Right lobe of liver (tissue), 6 donors: ENCODE results near the gene PRR16. TPM values are rescaled to one million over a fixed set of nuclear protein-coding genes. Genes with fewer than 3 reads are reported as not detected.
"Not testable (repeated sequence)": the region's sequence is repeated elsewhere in the genome, so short reads cannot be mapped to it uniquely, and the experiment has no call there.

Experiments
- ATAC-seq, 4 donors: fragments of 200-7000 bp; cut with Tn5 transposase; one replicate each; pipeline ENCODE4 v1.9.1; 2020; ENCODE audit warnings: mild to moderate bottlenecking in 4 of 4, moderate library complexity in 4 of 4
- DNase-seq, 3 donors: peaks; one replicate each; pipeline ENCODE4 v3.0.0-alpha.2; 2020
- H3K27ac ChIP-seq, 3 donors: fragments of 200-600 bp; one replicate each; pipeline ENCODE4 v1.8.0; 2022
- H3K27me3 ChIP-seq, 2 donors: fragments of 200-600 bp; one replicate each; pipeline ENCODE4 v1.8.0; 2022
- H3K36me3 ChIP-seq, 4 donors: fragments of 200-600 bp; sonication (generic) in 1 of 4; one replicate each; pipeline versions ENCODE4 v1.5.1 to v1.8.0; 2017 to 2022; ENCODE audit warnings: control low read depth in 1 of 4
- H3K4me1 ChIP-seq, 4 donors: fragments of 200-600 bp; sonication (generic) in 1 of 4; one replicate each; pipeline versions ENCODE4 v1.5.1 to v1.8.0; 2017 to 2022; ENCODE audit warnings: control low read depth in 1 of 4
- H3K4me3 ChIP-seq, 3 donors: fragments of 200-600 bp; one replicate each; pipeline ENCODE4 v1.8.0; 2022
- H3K9me3 ChIP-seq, 4 donors: fragments of 200-600 bp; sonication (generic) in 1 of 4; one replicate each; pipeline versions ENCODE4 v1.5.1 to v1.8.0; 2017 to 2022; ENCODE audit warnings: control low read depth in 1 of 4
- CTCF ChIP-seq, 4 donors: fragments of 200-600 bp in 3 of 4; fragments of 450-650 bp in 1 of 4; IDR thresholded peaks; one replicate each; pipeline versions ENCODE4 v1.5.1 to v1.8.0; 2016 to 2022; ENCODE audit warnings: antibody characterized with exemption in 4 of 4, mild to moderate bottlenecking in 2 of 4
- POLR2A ChIP-seq: fragments of 450-650 bp; IDR thresholded peaks from one replicate; pipeline ENCODE4 v1.6.1; 2017; ENCODE audit warnings: antibody characterized with exemption, mild to moderate bottlenecking
- WGBS: methylation state at CpG from one replicate; pipeline ENCODE4 v1.1.6; 2018; ENCODE audit warnings: low coverage, low lambda C conversion rate; ENCODE audit not compliant: insufficient coverage; ENCODE audit errors: missing lambda C conversion rate; 5-methylcytosine and 5-hydroxymethylcytosine counted together
- intact Hi-C, 2 donors: fragments of 100-400 bp; cut with DNase I; formaldehyde crosslinking; loops; one replicate each; pipeline versions ENCODE4 v1.11.2 to v1.14.1; 2022
- total RNA-seq, 6 experiments: library from RNA; depleted of rRNA in 2 of 6; stranded (reverse); fragments of >200 nt in 2 of 6; fragmentation: NEBNext Ultra II Directional in 3 of 6; extraction: Animal tissue kit (Norgen Biotek cat#: 25700) in 3 of 6; gene quantifications; one replicate each; pipeline versions ENCODE4 v1.1.0 to v1.2.4, GENCODE V29; 2016 to 2023
- donor health status: DM: no; HTN: yes; CAD: no.
- donor health status: DM: no; HTN: no; CAD: no.
- donor health status: DM: no; HTN: no; CAD: no.
- donor health status: DM: no; HTN: yes; CAD: no.
- donor health status: DM: no; HTN: yes; CAD: no.

PRR16 gene
- total RNA-seq, 6 experiments from 2014 or later = 0.16 to 1.2 (median 0.39) TPM; not detected in 1

DNA sequence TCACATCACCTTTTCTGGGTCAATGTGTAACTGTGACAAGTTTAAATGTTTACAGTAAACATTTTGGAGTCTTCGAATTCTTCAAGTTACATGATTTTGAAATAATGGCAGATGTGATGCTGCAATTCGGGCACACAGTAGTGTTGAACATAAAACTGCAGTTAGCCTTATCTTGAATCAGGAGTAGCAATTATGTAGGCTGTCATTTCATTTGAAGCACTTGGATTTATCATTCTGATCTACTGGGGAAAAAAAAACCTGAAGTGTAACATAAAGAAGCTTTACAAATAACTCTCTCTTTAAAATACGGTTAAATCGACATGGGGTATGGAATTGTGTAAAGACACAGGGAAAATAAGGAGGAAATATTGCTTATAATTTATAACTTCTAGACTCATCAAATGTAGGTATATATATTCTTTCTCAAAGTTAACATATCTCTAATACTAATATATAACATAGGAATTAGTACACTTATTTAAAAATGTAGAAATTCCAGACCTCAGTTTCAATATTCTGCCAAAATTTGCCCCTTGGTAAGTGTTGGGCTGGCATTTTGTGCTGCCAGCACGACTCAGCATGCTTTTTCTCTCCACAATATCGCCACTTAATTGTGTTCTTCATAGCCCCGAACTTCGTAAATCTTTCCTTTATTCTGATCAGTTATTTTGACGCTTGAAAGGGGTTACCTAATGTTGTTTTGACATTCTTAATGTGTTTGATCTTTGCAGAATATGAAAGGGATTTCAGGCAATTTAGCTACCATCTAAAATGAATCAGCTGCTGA is 226.7 kb downstream of the PRR16 start:
- H3K4me3 ChIP-seq = no peak overlapping the region
- no peak overlapping the region for H3K27ac ChIP-seq
- H3K27me3 ChIP-seq = no peaks in the 10 kb centered on the region
- H3K9me3 ChIP-seq = no peaks in the 10 kb centered on the region
- WGBS = 54% methylated on average over 9 of the region's 9 CpGs
- DNase-seq (no peak), ATAC-seq (no peak)
- no peaks in the 10 kb centered on the region for H3K4me1 ChIP-seq
- TF ChIP-seq POLR2A (no peak), CTCF (IDR thresholded peaks at IDR 0.05) (no peak)
- H3K36me3 ChIP-seq = no peaks in the 10 kb centered on the region
- intact Hi-C loops = no loop called here

- intact Hi-C loops = no loop called here
- no peak for ATAC-seq
- Histone ChIP-seq H3K36me3 (no peaks in the 10 kb centered on the region), H3K4me3 (no peak overlapping the region), H3K4me1 (no peaks in the 10 kb centered on the region), H3K27ac (no peak overlapping the region), H3K27me3 (no peaks in the 10 kb centered on the region), H3K9me3 (no peaks in the 10 kb centered on the region)
- TF ChIP-seq POLR2A (no peak), CTCF (IDR thresholded peaks at IDR 0.05) (no peak)
- 46% methylated on average over 2 of the region's 2 CpGs for WGBS
- DNase-seq = no peak
These were observed 228.2 kb downstream of the PRR16 start for GRCh38 chr5:120692325-120692724.

GRCh38 chr5:120695368-120695880 is 231.3 kb downstream of the PRR16 start:
- ATAC-seq = no peak
- intact Hi-C loops = no loop called here
- WGBS = 52% methylated on average over 4 of the region's 4 CpGs

GRCh38 chr5:120697147-120697546 is 233.0 kb downstream of the PRR16 start:
- H3K36me3 ChIP-seq = no peaks in the 10 kb centered on the region
- no peak overlapping the region for H3K27ac ChIP-seq
- ATAC-seq (no peak), DNase-seq (no peak)
- WGBS = 59% methylated on average over 4 of the region's 4 CpGs
- TF ChIP-seq CTCF (IDR thresholded peaks at IDR 0.05) (no peak), POLR2A (no peak)
- no peak overlapping the region for H3K4me3 ChIP-seq
- H3K27me3 ChIP-seq = no peaks in the 10 kb centered on the region
- intact Hi-C loops = no loop called here
- H3K9me3 ChIP-seq = no peaks in the 10 kb centered on the region
- H3K4me1 ChIP-seq = no peaks in the 10 kb centered on the region

More at GRCh38 chr5:120695368-120695880, 231.3 kb downstream of the PRR16 start:
- Histone ChIP-seq H3K9me3 (no peaks in the 10 kb centered on the region), H3K4me3 (no peak overlapping the region), H3K27me3 (no peaks in the 10 kb centered on the region), H3K36me3 (no peaks in the 10 kb centered on the region), H3K4me1 (no peaks in the 10 kb centered on the region), H3K27ac (no peak overlapping the region)
- no peak for DNase-seq
- TF ChIP-seq POLR2A (no peak), CTCF (IDR thresholded peaks at IDR 0.05) (no peak)

GRCh38 chr5:120697670-120698327 is 233.7 kb downstream of the PRR16 start:
- DNase-seq, intact Hi-C loops, ATAC-seq, H3K4me1 ChIP-seq, H3K27ac ChIP-seq, H3K36me3 ChIP-seq, H3K27me3 ChIP-seq, H3K4me3 ChIP-seq, H3K9me3 ChIP-seq: not testable (repeated sequence)
- WGBS = 57% methylated on average over 10 of the region's 13 CpGs

- 51% methylated on average over 5 of the region's 12 CpGs for WGBS
- H3K36me3 ChIP-seq, intact Hi-C loops, ATAC-seq, DNase-seq, H3K27ac ChIP-seq, H3K27me3 ChIP-seq, H3K4me1 ChIP-seq, H3K9me3 ChIP-seq, H3K4me3 ChIP-seq: not testable (repeated sequence)
These were observed 236.6 kb downstream of the PRR16 start for GRCh38 chr5:120700653-120701052.

DNA sequence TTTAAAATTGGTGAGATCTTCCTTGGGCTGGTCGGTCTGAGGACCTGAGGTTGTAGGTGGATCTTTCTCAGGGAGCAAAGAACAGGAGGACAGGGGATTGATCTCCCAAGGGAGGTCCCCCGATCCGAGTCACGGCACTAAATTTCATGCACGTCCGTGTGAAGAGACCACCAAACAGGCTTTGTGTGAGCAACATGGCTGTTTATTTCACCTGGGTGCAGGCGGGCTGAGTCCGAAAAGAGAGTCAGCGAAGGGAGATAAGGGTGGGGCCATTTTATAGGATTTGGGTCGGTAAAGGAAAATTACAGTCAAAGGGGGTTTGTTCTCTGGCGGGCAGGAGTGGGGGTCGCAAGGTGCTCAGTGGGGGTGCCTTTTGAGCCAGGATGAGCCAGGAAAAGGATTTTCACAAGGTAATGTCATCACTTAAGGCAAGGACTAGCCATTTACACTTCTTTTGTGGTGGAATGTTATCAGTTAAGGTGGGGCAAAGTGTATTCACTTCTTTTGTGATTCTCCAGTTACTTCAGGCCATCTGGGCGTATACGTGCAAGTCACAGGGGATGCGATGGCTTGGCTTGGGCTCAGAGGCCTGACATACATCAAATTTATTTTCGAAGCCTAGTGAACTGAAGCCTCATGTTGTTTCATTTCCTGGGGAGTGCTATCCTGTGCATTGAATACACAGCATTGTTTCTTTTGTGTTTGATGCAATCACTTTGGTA is 238.9 kb downstream of the PRR16 start:
- intact Hi-C loops, DNase-seq, H3K4me1 ChIP-seq, H3K27ac ChIP-seq, ATAC-seq, H3K9me3 ChIP-seq, H3K27me3 ChIP-seq, H3K4me3 ChIP-seq, H3K36me3 ChIP-seq: not testable (repeated sequence)
- 25% methylated on average over 12 of the region's 16 CpGs for WGBS
